B cell (primary cell): ENCODE data around the gene MIDN. TPM values are rescaled to one million over a fixed set of nuclear protein-coding genes. Genes with fewer than 3 reads are reported as not detected.

Experiments used
- ATAC-seq: fragments of 200-7000 bp; cut with Tn5 transposase; one replicate; pipeline ENCODE4 v1.10.0; 2021; ENCODE audit warnings: low read depth, mild to moderate bottlenecking, moderate number of reproducible peaks, moderate library complexity
- CTCF ChIA-PET: fragments of 350-600 bp; sonication (Branson Sonifier 250); formaldehyde crosslinking; loops from one replicate; lab custom pipeline; 2021; ENCODE audit warnings: antibody characterized with exemption, inconsistent platforms; lab: Charles Lee
- POLR2A ChIA-PET: fragments of 350-600 bp; sonication (Branson Sonifier 250); formaldehyde crosslinking; loops from one replicate; lab custom pipeline; 2021; ENCODE audit warnings: antibody characterized with exemption; lab: Charles Lee
- DNase-seq: peaks from one replicate; pipeline ENCODE4 v3.0.0; 2013
- H2AFZ ChIP-seq: 2 replicates; pipeline ENCODE4 v1.6.1; 2012; ENCODE audit warnings: mild to moderate bottlenecking, low read depth, low read length; ENCODE audit not compliant: insufficient read depth, poor library complexity, severe bottlenecking
- H3K27ac ChIP-seq, 2 donors: 1 replicate in 1 of 2; 2 replicates in 1 of 2; pipeline ENCODE4 v1.5.1; 2012 to 2013; ENCODE audit warnings: low read length in 2 of 2, mild to moderate bottlenecking in 2 of 2, moderate library complexity in 1 of 2
- H3K27me3 ChIP-seq, 4 experiments: fragments of 200-600 bp in 1 of 4; sonication (generic) in 1 of 4; replicated peaks in 1 of 4; 1 replicate in 2 of 4; 2 replicates in 2 of 4; pipeline versions ENCODE4 v1.6.1 to v1.7.0; 2013 to 2016; ENCODE audit warnings: low read length in 3 of 4, mild to moderate bottlenecking in 2 of 4, mixed read lengths in 1 of 4, moderate library complexity in 1 of 4; ENCODE audit not compliant: insufficient read depth in 4 of 4, control insufficient read depth in 3 of 4; ENCODE audit errors: control extremely low read depth in 1 of 4
- H3K36me3 ChIP-seq, 2 experiments: replicated peaks in 1 of 2; 1 replicate in 1 of 2; 2 replicates in 1 of 2; pipeline versions ENCODE4 v1.6.1 to v1.7.1; 2013; ENCODE audit warnings: low read length in 1 of 2; ENCODE audit not compliant: insufficient read depth in 2 of 2, control insufficient read depth in 1 of 2; ENCODE audit errors: control extremely low read depth in 1 of 2, extremely low read depth in 1 of 2
- H3K4me1 ChIP-seq, 2 donors: fragments of 200-600 bp in 1 of 2; sonication (generic) in 1 of 2; 1 replicate in 1 of 2; 2 replicates in 1 of 2; pipeline versions ENCODE4 v1.5.1 to v1.6.1; 2013 to 2017; ENCODE audit warnings: low read length in 2 of 2; ENCODE audit not compliant: control insufficient read depth in 2 of 2, insufficient read depth in 2 of 2
- H3K4me2 ChIP-seq: replicated peaks from 2 replicates; pipeline ENCODE3; 2012; ENCODE audit warnings: mild to moderate bottlenecking, low read depth, low read length; ENCODE audit not compliant: poor library complexity, severe bottlenecking
- H3K4me3 ChIP-seq, 5 experiments: fragments of 200-600 bp in 1 of 5; sonication (generic) in 1 of 5; 1 replicate in 3 of 5; 2 replicates in 2 of 5; pipeline versions ENCODE4 v1.5.1 to v1.7.0; 2011 to 2016; ENCODE audit warnings: low read length in 4 of 5, mild to moderate bottlenecking in 4 of 5, low read depth in 2 of 5, control low read depth in 1 of 5, moderate library complexity in 1 of 5; ENCODE audit not compliant: insufficient read depth in 1 of 5; ENCODE audit errors: control extremely low read depth in 1 of 5, extremely low read depth in 1 of 5
- H3K79me2 ChIP-seq: fragments of 200-600 bp; sonication (generic); one replicate; pipeline ENCODE4 v1.6.0; 2016; ENCODE audit warnings: low read length; ENCODE audit not compliant: control insufficient read depth, insufficient read depth
- H3K9ac ChIP-seq: fragments of 200-600 bp; sonication (generic); 2 replicates; pipeline ENCODE4 v1.6.1; 2017; ENCODE audit warnings: mild to moderate bottlenecking, low read length, moderate library complexity
- H3K9me3 ChIP-seq, 3 donors: one replicate each; pipeline versions ENCODE4 v1.6.1 to v1.7.1; 2013; ENCODE audit warnings: low read length in 2 of 3; ENCODE audit not compliant: control insufficient read depth in 2 of 3, insufficient read depth in 1 of 3; ENCODE audit errors: control extremely low read depth in 1 of 3
- H4K20me1 ChIP-seq: 2 replicates; pipeline ENCODE4 v1.6.0; 2012; ENCODE audit warnings: mild to moderate bottlenecking, low read length; ENCODE audit not compliant: insufficient read depth, control insufficient read depth, poor library complexity, severe bottlenecking
- H3K27ac Mint-ChIP-seq: one replicate; pipeline ENCODE4 v1.8.0; 2021; ENCODE audit warnings: mixed read lengths
- H3K27me3 Mint-ChIP-seq: one replicate; pipeline ENCODE4 v1.8.0; 2021; ENCODE audit warnings: mixed read lengths
- H3K4me1 Mint-ChIP-seq: one replicate; pipeline ENCODE4 v1.8.0; 2021; ENCODE audit warnings: mixed read lengths
- H3K4me3 Mint-ChIP-seq: one replicate; pipeline ENCODE4 v1.8.0; 2021; ENCODE audit warnings: mixed read lengths
- H3K9me3 Mint-ChIP-seq: one replicate; pipeline ENCODE4 v1.8.0; 2022; ENCODE audit warnings: mixed read lengths; ENCODE audit not compliant: insufficient read depth
- CTCF ChIP-seq: fragments of 200-600 bp; IDR thresholded peaks from one replicate; pipeline ENCODE4 v1.8.0; 2022; ENCODE audit warnings: antibody characterized with exemption, mild to moderate bottlenecking
- EZH2 ChIP-seq: IDR thresholded peaks from 2 replicates; pipeline ENCODE4 v1.6.1; 2012; ENCODE audit warnings: borderline replicate concordance, low read depth, mild to moderate bottlenecking, moderate library complexity, low read length; ENCODE audit not compliant: insufficient read depth, poor library complexity, severe bottlenecking
- WGBS: methylation state at CpG from one replicate; pipeline ENCODE4 v1.1.5; 2013; ENCODE audit warnings: missing lambda C conversion rate; ENCODE audit not compliant: insufficient coverage; 5-methylcytosine and 5-hydroxymethylcytosine counted together
- intact Hi-C: fragments of 100-400 bp; cut with micrococcal nuclease; formaldehyde crosslinking; loops from one replicate; pipeline ENCODE4 v1.10.0; 2022
- polyA plus RNA-seq: library from polyadenylated mRNA; depleted of rRNA; stranded (reverse); fragments of >200 nt; gene quantifications from 2 replicates; pipeline ENCODE4 v1.2.3, GENCODE V29; 2012
- total RNA-seq, 2 donors: library from RNA; stranded (reverse); fragments of 120-200 nt in 1 of 2; gene quantifications; 1 replicate in 1 of 2; 2 replicates in 1 of 2; pipeline versions ENCODE4 v1.2.3 to v1.2.4, GENCODE V29; 2013 to 2022

The MIDN gene
- total and polyA plus RNA-seq, 2 donors (not counting 1 experiment from before 2014, with no cell fraction given), result 98.5 to 156 TPM

GRCh38 chr19:1252221-1252820, 3.9 kb downstream of the MIDN start:
- intact Hi-C loops, result no loop called here
- no peaks in the 10 kb centered on the region for H3K9me3 Mint-ChIP-seq
- H3K4me2 ChIP-seq, result peak overlapping the region; percentile 98
- 0% methylated on average over 15 of the region's 30 CpGs for WGBS
- CTCF ChIA-PET, result interaction anchor here (0.7 to 5.8 kb wide), 6 partner anchors 8 to 52 kb away, joined by 3 to 113 read pairs (median 6); partner anchors contain the start of gene CIRBP
- H3K27me3 Mint-ChIP-seq, result no peaks in the 10 kb centered on the region
- TF ChIP-seq CTCF, result no peak
- TF ChIP-seq EZH2, result no peak
- ATAC-seq (peak; percentile 1), DNase-seq (peak; percentile 82)
- peak overlapping the region; percentile 86 for H3K9ac ChIP-seq
- H3K4me1 ChIP-seq, result peaks cover 36 to 64% of the 10 kb centered on the region in 2 donors
- peaks cover 40% of the 10 kb centered on the region for H3K4me1 Mint-ChIP-seq
- peak overlapping the region; percentile 91 for H3K4me3 Mint-ChIP-seq
- H3K79me2 ChIP-seq, result peaks cover 63% of the 10 kb centered on the region
- H4K20me1 ChIP-seq, result peaks cover 58% of the 10 kb centered on the region
- H3K27ac Mint-ChIP-seq, result peak overlapping the region; percentile 92
- peak overlapping the region; percentile 89 to 94 for H3K27ac ChIP-seq
- POLR2A ChIA-PET, result interaction anchor here (0.6 to 10.7 kb wide), 11 partner anchors 8 to 400 kb away, joined by 3 to 305 read pairs (median 3); partner anchors contain the start of genes CIRBP, FAM174C and TCF3
- no peaks in the 10 kb centered on the region for H3K27me3 ChIP-seq
- H3K36me3 ChIP-seq, result peaks cover 0 to 41% of the 10 kb centered on the region in 2 experiments
- H3K9me3 ChIP-seq, result no peaks in the 10 kb centered on the region
- no peak overlapping the region for H2AFZ ChIP-seq
- H3K4me3 ChIP-seq, result peak overlapping the region; percentile 25 to 92 (median 86)
